IPS DF 6.9 (cell line): ENCODE data around the gene LRRC47.

Experiments
- DNase-seq: peaks from one replicate; pipeline ENCODE4 v3.0.0-alpha.2; 2013; ENCODE audit warnings: low read depth, low spot score
- H3K27ac ChIP-seq: one replicate; pipeline ENCODE4 v1.5.1; 2013; ENCODE audit warnings: low read length, control low read depth
- H3K27me3 ChIP-seq: 2 replicates; pipeline ENCODE4 v1.6.1; 2013; ENCODE audit warnings: mild to moderate bottlenecking, low read length; ENCODE audit not compliant: control insufficient read depth, insufficient read depth
- H3K36me3 ChIP-seq: 2 replicates; pipeline ENCODE4 v1.6.1; 2013; ENCODE audit warnings: low read length; ENCODE audit not compliant: control insufficient read depth, insufficient read depth
- H3K4me1 ChIP-seq: 2 replicates; pipeline ENCODE4 v1.6.1; 2013; ENCODE audit warnings: low read length; ENCODE audit not compliant: control insufficient read depth, insufficient read depth
- H3K4me3 ChIP-seq: 2 replicates; pipeline ENCODE4 v1.5.1; 2013; ENCODE audit warnings: mild to moderate bottlenecking, low read length
- H3K9me3 ChIP-seq: 2 replicates; pipeline ENCODE4 v1.6.1; 2013; ENCODE audit warnings: low read length, inconsistent platforms; ENCODE audit not compliant: control insufficient read depth, insufficient read depth
- WGBS: extraction: QIAGEN DNeasy Blood & Tissue Kit; methylation state at CpG from one replicate; pipeline ENCODE4 v1.1.7; 2013; ENCODE audit warnings: mixed read lengths, missing lambda C conversion rate; ENCODE audit not compliant: insufficient read length, insufficient coverage; 5-methylcytosine and 5-hydroxymethylcytosine counted together

The LRRC47 gene

GRCh38 chr1:3827813-3828307 is 31.6 kb upstream of the LRRC47 start:
- no peak overlapping the region for H3K4me3 ChIP-seq
- no peaks in the 10 kb centered on the region for H3K4me1 ChIP-seq
- no peaks in the 10 kb centered on the region for H3K27me3 ChIP-seq
- DNase-seq = no peak
- H3K36me3 ChIP-seq = peaks cover 11% of the 10 kb centered on the region; the same call in 1 of the 2 replicates
- WGBS = no CpG with 5 or more reads among the region's 14 CpGs
- H3K9me3 ChIP-seq = no peaks in the 10 kb centered on the region
- H3K27ac ChIP-seq = no peak overlapping the region

- peaks cover 11% of the 10 kb centered on the region; the same call in 1 of the 2 replicates for H3K36me3 ChIP-seq
- no peak overlapping the region for H3K27ac ChIP-seq
- no peak overlapping the region for H3K4me3 ChIP-seq
- H3K27me3 ChIP-seq = no peaks in the 10 kb centered on the region
- H3K4me1 ChIP-seq = no peaks in the 10 kb centered on the region
- no peaks in the 10 kb centered on the region for H3K9me3 ChIP-seq
- no peak for DNase-seq
- WGBS = no CpG with 5 or more reads among the region's 15 CpGs
These were observed 29.1 kb upstream of the LRRC47 start for GRCh38 chr1:3825356-3825755.

GRCh38 chr1:3824650-3825049 is 28.4 kb upstream of the LRRC47 start:
- Histone ChIP-seq H3K4me3 (no peak overlapping the region), H3K27me3 (no peaks in the 10 kb centered on the region), H3K36me3 (peaks cover 11% of the 10 kb centered on the region; the same call in 1 of the 2 replicates), H3K27ac (no peak overlapping the region), H3K9me3 (no peaks in the 10 kb centered on the region), H3K4me1 (no peaks in the 10 kb centered on the region)
- no CpG with 5 or more reads among the region's 8 CpGs for WGBS
- no peak for DNase-seq

GRCh38 chr1:3822421-3822820 is 26.1 kb upstream of the LRRC47 start:
- H3K4me1 ChIP-seq = no peaks in the 10 kb centered on the region
- no peaks in the 10 kb centered on the region for H3K9me3 ChIP-seq
- peaks cover 11% of the 10 kb centered on the region; the same call in 1 of the 2 replicates for H3K36me3 ChIP-seq
- no peak for DNase-seq
- no peak overlapping the region for H3K27ac ChIP-seq
- no CpG with 5 or more reads among the region's 16 CpGs for WGBS
- H3K27me3 ChIP-seq = no peaks in the 10 kb centered on the region
- H3K4me3 ChIP-seq = no peak overlapping the region

GRCh38 chr1:3821908-3822307 is 25.6 kb upstream of the LRRC47 start:
- Histone ChIP-seq H3K4me1 (no peaks in the 10 kb centered on the region), H3K4me3 (no peak overlapping the region), H3K27ac (no peak overlapping the region), H3K36me3 (peaks cover 11% of the 10 kb centered on the region; the same call in 1 of the 2 replicates), H3K9me3 (no peaks in the 10 kb centered on the region), H3K27me3 (no peaks in the 10 kb centered on the region)
- no CpG with 5 or more reads among the region's 15 CpGs for WGBS
- no peak for DNase-seq

- peaks cover 11% of the 10 kb centered on the region; the same call in 1 of the 2 replicates for H3K36me3 ChIP-seq
- no CpG with 5 or more reads among the region's 13 CpGs for WGBS
- DNase-seq = no peak
- no peak overlapping the region for H3K27ac ChIP-seq
- no peak overlapping the region for H3K4me3 ChIP-seq
- H3K9me3 ChIP-seq = no peaks in the 10 kb centered on the region
- no peaks in the 10 kb centered on the region for H3K27me3 ChIP-seq
- H3K4me1 ChIP-seq = no peaks in the 10 kb centered on the region
These were observed 25.1 kb upstream of the LRRC47 start for GRCh38 chr1:3821447-3821846.

GRCh38 chr1:3821004-3821403 is 24.7 kb upstream of the LRRC47 start:
- no CpG with 5 or more reads among the region's 6 CpGs for WGBS
- Histone ChIP-seq H3K9me3 (no peaks in the 10 kb centered on the region), H3K27me3 (no peaks in the 10 kb centered on the region), H3K36me3 (peaks cover 10% of the 10 kb centered on the region; the same call in 1 of the 2 replicates), H3K4me3 (no peak overlapping the region), H3K4me1 (no peaks in the 10 kb centered on the region), H3K27ac (no peak overlapping the region)
- no peak for DNase-seq

- peaks cover 3% of the 10 kb centered on the region; the same call in 1 of the 2 replicates for H3K36me3 ChIP-seq
- H3K27ac ChIP-seq = no peak overlapping the region
- H3K9me3 ChIP-seq = no peaks in the 10 kb centered on the region
- no CpG with 5 or more reads among the region's 8 CpGs for WGBS
- H3K27me3 ChIP-seq = no peaks in the 10 kb centered on the region
- no peak for DNase-seq
- H3K4me1 ChIP-seq = no peaks in the 10 kb centered on the region
- no peak overlapping the region for H3K4me3 ChIP-seq
These were observed 24.0 kb upstream of the LRRC47 start for GRCh38 chr1:3820316-3820715.

GRCh38 chr1:3819771-3820200 is 23.5 kb upstream of the LRRC47 start:
- Histone ChIP-seq H3K4me1 (no peaks in the 10 kb centered on the region), H3K27me3 (no peaks in the 10 kb centered on the region), H3K9me3 (no peaks in the 10 kb centered on the region), H3K27ac (no peak overlapping the region), H3K4me3 (no peak overlapping the region), H3K36me3 (peaks cover 4% of the 10 kb centered on the region)
- no peak for DNase-seq
- no CpG with 5 or more reads among the region's 10 CpGs for WGBS

GRCh38 chr1:3817821-3818597 is 21.7 kb upstream of the LRRC47 start:
- WGBS = no CpG with 5 or more reads among the region's 28 CpGs
- no peak for DNase-seq
- H3K4me1 ChIP-seq = no peaks in the 10 kb centered on the region
- H3K36me3 ChIP-seq = peaks cover 5% of the 10 kb centered on the region
- no peaks in the 10 kb centered on the region for H3K9me3 ChIP-seq
- no peak overlapping the region for H3K4me3 ChIP-seq
- H3K27me3 ChIP-seq = no peaks in the 10 kb centered on the region
- H3K27ac ChIP-seq = no peak overlapping the region
